GM19099 (cell line): ENCODE data around the gene TSPAN18.

Source experiments
- POLR2A ChIP-seq: IDR thresholded peaks from 3 replicates; pipeline ENCODE4 v1.6.1; 2011; ENCODE audit warnings: low read depth; ENCODE audit not compliant: insufficient read length; ENCODE audit errors: extremely low read depth

The TSPAN18 gene

DNA sequence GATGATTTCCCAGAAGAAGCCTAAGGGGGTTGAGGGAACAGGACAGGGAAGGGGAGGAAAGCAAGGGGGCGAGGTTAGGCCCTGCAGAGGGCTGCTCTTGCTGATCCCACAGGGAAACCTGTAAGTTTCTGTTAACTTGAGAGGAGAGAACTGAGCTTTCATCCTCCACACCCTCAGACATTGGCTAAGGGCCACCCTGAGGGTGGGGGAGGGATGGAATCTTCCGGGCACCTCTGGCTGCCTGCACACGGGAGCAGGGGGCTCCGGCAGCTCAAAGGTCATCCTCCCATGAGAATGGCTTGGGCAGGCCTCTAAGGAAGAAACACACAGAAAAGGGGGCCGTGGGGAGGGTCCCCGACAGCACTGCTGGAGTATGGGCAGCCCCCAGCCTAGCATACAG lies 108.1 kb downstream of the TSPAN18 start:
- TF ChIP-seq POLR2A = no peak

DNA sequence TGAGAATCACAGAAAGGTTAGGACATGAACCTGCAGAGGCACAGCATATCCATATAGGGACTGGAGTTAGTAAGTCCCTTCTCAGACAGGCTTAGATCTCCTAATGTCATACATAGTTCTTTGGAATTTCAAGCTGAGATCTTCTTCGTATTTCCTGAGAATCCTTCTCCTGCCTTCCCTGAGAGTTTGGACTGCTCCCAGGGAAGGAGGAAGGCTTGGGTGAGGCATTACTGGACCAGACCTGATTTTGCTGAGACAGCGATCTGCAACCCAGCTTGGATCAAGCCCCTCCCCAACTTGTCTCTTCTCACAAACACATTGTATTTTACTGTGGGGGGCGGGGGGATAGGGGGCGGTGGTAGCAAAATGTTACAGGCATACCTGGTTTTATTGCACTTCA lies 108.5 kb downstream of the TSPAN18 start:
- TF ChIP-seq POLR2A = no peak

DNA sequence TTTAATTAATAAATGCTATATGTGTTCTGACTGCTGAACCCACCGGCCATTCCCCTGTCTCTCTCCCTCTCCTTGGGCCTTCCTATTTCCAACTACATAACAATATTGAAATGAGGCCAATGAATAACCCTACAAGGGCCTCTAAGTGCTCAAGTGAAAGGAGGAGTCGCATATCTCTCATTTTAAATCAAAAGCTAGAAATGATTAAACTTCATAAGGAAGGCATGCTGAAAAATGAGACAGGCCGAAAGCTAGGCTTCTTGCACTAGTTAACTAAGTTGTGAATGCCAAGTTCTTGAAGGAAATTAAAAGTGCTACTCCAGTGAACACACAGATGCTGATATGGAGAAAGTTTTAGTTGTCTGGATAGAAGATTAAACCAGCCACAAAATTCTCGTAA lies 109.2 kb downstream of the TSPAN18 start:
- no peak for TF ChIP-seq POLR2A

DNA sequence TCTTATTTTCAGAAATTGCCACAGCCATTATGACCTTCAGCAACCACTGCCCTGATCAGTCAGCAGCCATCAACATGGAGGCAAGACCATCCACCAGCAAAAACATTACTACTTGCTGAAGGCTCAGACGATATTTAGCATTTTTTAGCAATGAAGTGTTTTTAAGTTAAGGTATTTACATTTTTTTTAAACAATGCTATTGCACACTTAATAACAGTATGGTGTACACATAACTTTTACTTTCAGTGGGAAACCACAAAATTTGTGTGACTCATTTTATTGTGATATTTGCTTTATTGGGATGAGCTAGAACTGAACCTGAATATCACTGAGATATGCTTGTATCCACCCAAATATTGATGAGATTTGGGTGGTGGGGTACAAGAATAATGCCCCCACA lies 110.9 kb downstream of the TSPAN18 start:
- no peak for TF ChIP-seq POLR2A

DNA sequence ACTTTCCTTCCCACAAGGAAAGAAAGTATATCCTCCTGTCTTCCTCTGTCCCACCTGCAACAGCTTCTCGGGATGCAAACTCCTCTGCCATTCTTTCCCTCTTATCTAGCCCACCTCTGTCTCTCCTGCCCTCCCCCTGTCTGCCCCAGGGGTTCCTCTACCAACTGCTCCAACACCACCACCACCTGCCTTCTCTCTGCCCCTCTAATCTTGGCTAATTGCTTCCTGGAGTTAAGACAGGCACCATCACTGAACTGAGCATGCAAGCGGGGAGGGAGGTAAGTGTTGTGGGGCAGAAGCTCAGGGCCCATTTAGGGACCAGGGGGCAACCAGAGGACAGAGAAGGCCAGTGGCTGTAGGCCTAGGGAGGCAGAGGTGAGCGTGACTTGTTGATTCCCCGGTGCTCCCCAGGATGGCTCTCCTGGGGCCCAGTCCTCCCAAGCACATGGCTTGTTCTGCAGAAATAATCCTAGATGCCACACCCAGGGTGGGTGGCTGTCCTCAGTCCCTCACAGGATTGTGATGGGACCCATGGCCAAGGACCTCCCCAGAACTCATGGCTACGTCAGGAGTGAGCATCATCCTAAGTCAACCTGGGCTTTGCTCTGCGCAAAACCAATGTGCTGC lies 112.8 kb downstream of the TSPAN18 start:
- no peak for TF ChIP-seq POLR2A

DNA sequence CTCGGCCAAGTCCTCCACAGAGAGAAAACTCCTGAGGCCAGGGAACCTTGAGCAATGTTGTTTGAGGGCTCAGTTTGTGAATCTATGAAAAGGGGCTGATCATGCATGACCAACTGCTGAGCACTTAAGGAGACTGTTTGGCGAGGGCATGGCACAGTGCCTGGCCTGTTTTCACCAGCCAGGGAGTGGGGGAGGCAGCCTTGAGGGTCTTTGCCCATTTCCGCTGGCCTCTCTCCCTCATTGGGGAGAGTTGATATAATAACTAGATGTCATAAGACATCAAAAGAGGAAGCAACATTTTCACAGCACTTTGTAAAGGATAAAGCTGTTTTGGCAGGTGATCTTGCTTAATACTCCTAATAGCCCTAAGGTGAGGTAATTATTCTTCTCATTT lies 113.3 kb downstream of the TSPAN18 start:
- TF ChIP-seq POLR2A = no peak

DNA sequence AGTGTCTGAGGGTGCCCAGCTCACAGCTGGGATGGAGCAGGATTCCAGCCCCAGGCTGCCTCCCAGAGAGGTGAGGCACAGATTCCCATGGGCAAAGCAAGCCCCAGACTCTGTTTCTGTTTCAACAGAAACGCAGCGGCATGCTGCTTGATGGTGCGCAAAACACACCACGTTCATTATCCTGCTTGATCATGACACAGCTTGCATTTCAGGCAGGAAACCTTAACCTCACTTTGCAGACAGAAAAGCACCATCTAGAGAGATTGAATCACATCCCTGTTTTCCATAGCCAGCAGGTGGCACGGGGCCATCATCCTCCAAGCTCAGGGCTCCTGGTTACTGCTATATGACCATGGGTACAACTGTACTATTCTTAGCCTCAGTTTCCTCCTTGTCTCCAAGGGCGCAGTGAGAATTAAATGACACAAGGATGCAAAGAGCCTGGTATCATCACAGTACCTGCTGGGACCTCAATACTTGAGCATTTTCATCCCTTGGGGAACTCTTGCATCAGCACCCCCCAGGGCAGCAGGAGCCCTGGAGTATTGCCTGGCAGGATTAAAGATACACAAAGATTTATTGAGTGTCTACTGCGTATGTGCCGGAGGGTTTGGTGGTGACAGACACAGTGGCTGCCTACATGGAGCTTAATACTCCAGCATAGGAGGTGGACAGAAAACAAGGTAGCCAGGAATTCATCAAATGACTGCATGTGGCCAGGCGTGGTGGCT lies 113.9 kb downstream of the TSPAN18 start:
- no peak for TF ChIP-seq POLR2A

DNA sequence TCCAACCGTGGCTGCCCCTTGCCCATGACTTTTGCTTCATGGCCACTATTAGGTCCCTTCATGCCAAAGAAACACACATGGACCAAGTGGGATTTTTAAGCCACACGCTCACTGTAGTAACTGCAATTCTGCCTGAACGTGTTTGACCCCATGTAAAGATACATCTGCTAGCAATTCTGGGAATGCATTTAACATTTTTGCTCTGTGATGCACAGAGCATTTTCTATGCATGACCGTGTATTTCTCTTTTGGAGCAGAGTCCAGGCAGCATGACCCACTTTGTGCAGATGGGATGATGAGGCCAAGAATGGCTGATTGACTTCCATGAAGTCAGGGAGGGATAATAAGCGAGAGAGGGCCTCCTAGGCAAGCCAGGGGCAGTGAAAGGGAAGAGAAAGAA lies 115.5 kb downstream of the TSPAN18 start:
- no peak for TF ChIP-seq POLR2A

DNA sequence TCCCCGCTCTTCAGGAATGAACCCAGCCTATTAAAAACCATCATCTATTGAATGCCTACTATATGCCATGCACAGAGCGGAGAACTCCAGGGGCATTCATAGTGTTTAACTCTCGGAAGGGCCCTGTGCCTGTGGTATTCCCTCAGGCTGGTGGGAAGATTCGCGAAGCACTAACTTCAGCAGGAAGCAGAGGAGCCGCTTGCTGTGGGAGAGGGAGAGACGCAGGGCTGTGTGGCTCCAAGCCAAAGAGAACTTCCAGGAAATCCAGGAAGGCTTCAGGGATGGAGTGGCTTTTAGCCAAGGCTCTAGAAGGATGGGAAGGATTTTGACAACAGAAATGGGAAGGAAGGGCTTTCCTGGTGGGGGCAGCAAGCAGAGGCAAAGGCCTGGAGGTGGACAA lies 120.1 kb downstream of the TSPAN18 start:
- no peak for TF ChIP-seq POLR2A

DNA sequence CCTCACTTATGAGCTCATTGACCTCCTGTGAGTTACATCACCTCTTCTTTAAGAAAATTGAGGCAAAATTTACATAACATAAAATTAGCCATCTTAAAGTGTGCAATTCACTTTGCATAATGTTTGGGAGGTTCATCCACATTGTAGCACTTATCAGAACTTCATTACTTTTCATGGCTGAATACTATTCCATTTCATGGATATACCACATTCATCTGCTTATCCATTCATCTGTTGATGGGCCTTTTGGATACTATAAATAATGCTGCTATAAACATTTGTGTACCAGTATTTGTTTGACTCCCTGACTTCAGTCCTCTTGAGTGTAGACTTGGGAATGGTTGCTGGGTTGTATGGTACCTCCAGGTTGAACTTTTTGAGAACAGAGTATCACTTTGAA lies 120.6 kb downstream of the TSPAN18 start:
- TF ChIP-seq POLR2A = no peak

DNA sequence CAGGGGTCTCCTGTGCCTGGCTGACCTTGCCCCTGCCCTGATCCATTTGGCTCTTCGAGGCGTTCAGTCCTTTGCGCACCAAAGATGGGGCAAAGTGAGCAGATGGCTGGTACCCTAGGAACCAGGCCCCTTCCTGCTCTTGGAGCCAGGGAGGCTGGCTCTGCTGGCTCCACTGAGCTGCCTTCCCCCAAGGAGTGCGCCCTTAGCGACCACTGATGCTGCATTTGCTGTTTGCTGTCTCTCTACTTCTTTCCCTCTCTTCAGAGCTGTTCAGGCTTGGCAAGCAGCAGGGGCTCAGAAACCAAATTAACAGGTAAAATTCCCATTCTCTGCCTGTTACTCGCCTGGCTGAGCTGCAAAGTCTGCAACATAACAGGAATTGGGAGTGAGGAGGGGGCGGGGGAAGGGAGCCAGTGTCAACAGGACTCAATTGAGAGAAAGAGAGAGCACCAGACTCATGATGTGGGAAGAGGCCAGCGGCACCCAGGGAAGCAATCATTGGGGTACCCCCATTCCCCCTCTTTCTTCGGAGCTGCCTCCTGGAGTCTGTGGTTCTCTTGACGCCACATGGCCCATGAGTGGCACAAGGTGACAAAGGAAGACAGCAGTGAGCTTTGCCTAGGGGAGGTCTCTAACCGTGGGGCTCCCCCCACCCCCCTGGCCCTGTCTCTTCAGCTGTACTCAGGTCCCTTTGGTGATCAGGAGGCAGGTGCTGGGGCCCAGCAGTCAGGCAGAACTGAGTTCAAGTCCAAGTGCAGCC lies 121.6 kb downstream of the TSPAN18 start:
- no peak for TF ChIP-seq POLR2A

DNA sequence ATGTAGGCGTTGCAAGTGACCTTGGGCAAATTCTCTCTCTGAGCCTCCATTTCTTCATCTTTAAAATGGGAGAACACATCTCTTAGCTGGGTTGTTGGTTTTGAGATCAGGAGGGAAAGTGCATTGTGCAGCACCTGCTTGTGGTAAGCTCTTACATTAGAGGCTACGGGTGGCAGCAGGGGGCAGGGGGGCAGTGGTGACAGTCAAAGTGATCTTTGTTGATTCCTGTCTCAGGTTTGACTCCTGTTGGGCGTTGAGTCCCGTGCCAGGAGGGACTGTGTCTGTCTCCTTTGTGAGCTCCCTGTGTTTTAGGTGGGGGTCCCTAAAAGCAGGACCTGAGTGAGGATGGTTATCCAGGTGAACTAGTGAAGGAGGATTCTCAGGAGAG lies 122.2 kb downstream of the TSPAN18 start:
- TF ChIP-seq POLR2A = no peak

DNA sequence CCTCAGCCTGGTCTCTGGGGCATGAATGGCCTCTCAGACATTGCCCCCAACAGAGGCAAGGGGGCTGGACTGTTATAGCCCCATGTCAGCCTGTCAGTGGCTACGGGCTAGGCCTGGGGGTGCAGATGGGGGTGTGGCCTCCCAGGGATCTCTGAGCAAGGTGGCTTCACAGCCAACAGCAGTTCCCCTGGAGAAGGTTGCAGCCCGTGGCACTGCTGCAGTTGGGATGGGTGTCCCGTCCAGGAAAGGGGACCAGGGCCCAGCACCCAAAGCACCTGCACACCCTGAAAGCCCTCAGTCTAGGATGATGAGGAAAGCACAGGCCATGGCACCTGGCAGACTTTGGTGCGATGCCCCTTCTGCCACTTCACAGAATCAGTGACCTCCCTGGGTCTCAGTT lies 122.7 kb downstream of the TSPAN18 start:
- TF ChIP-seq POLR2A = no peak

DNA sequence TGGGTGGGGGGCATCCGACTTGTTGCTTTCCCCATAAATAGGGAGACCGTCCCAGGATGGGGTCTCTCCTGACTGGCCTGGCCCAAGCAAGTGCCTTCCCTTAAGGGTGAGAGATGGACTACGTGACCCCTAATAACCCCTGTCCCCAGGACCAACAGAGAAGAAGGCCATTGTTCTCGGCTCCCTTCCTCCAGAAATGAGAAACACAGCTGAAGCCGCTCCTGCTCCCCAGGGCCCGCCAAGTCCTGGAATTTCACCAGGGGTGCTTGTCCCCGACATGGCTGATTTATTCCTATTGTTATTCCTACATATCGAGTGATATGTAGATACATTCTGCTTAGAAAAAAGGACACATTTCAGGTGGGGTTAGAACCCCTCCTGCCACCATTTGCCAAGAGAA lies 123.2 kb downstream of the TSPAN18 start:
- TF ChIP-seq POLR2A = no peak

DNA sequence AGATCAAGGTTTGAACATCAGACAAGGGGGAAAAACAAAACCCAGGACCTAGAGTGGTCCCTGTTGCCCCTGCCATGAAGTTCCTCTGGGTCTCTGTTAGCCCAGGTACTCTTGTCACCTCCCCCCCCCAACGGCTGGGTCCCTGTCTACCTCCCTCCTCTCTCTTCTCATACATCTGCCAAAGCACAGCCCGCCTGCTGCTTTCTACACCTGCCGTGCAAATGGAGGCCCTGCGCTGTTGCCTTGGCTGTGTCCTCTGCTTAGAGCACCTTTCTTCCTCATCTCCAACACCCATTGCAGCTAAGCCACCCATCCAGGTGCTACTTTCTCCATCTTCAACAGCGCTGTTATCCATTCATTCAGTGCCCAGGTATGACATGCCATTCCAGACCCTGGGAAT lies 124.7 kb downstream of the TSPAN18 start:
- TF ChIP-seq POLR2A = no peak

DNA sequence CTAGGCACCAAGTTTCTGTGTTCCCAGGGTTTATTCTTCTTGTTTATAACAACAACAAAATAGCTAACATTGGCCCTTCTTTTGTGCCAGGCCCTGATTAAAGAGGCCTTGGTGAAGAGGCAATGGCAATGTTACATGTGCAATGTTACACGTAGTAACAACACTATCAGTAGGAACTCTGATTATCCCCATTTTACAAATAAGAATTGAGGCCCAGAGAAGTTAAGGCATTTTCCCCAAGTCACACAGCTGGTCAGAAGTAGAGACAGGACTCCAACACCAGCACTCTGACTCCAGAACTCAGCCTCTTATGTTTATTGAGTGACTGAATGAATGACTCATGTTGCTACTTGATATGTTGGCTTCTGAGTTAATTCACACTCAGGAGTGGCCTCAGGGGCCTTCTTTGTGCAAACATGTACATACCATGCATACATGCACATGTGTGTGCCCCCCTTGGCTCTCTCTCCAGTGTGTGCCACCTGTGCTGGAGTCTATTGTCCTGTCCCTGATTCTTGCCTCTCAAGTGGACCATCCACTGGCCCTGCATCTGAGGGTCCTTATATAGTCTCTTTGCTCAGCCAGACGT lies 125.5 kb downstream of the TSPAN18 start:
- no peak for TF ChIP-seq POLR2A
